H9 (cell line): ENCODE measurements around the gene GNGT2. TPM values are rescaled to one million over a fixed set of nuclear protein-coding genes. Genes with fewer than 3 reads are reported as not detected.

ENCODE experiments used
- DNase-seq: peaks from one replicate; pipeline ENCODE4 v3.0.0-alpha.2; 2017
- H2AFZ ChIP-seq: one replicate; pipeline ENCODE4 v1.6.1; 2013; ENCODE audit warnings: mild to moderate bottlenecking, low read length, control low read depth, moderate library complexity
- H2AK5ac ChIP-seq: 2 replicates; pipeline ENCODE4 v1.6.1; 2013; ENCODE audit warnings: low read length, control low read depth, mixed read lengths; ENCODE audit not compliant: insufficient read length
- H2BK120ac ChIP-seq: one replicate; pipeline ENCODE4 v1.6.1; 2013; ENCODE audit warnings: low read depth, mild to moderate bottlenecking, low read length, control low read depth, inconsistent platforms; ENCODE audit not compliant: poor library complexity, severe bottlenecking
- H2BK12ac ChIP-seq: 2 replicates; pipeline ENCODE4 v1.6.1; 2013; ENCODE audit warnings: low read length, control low read depth, mixed read lengths, low read depth; ENCODE audit not compliant: insufficient read length
- H2BK15ac ChIP-seq: 2 replicates; pipeline ENCODE4 v1.6.1; 2013; ENCODE audit warnings: low read depth, low read length, control low read depth
- H2BK20ac ChIP-seq: one replicate; pipeline ENCODE4 v1.6.1; 2013; ENCODE audit warnings: low read depth, mild to moderate bottlenecking, low read length, control low read depth, inconsistent platforms; ENCODE audit not compliant: poor library complexity, severe bottlenecking
- H2BK5ac ChIP-seq: 2 replicates; pipeline ENCODE4 v1.6.1; 2013; ENCODE audit warnings: low read length, control low read depth, mixed read lengths; ENCODE audit not compliant: insufficient read length
- H3K14ac ChIP-seq: 2 replicates; pipeline ENCODE4 v1.6.1; 2013; ENCODE audit warnings: low read length, control low read depth; ENCODE audit not compliant: insufficient read depth
- H3K18ac ChIP-seq: 2 replicates; pipeline ENCODE4 v1.6.1; 2013; ENCODE audit warnings: low read depth, mild to moderate bottlenecking, mixed read lengths, low read length, control low read depth; ENCODE audit not compliant: insufficient read length
- H3K23ac ChIP-seq: 2 replicates; pipeline ENCODE4 v1.6.1; 2013; ENCODE audit warnings: low read length, control low read depth, mixed read lengths, low read depth; ENCODE audit not compliant: insufficient read length
- H3K23me2 ChIP-seq: 2 replicates; pipeline ENCODE4 v1.6.1; 2013; ENCODE audit warnings: low read depth, mild to moderate bottlenecking, mixed read lengths, low read length, control low read depth; ENCODE audit not compliant: insufficient read length, poor library complexity, severe bottlenecking
- H3K27ac ChIP-seq: 2 replicates; pipeline ENCODE4 v1.5.1; 2013; ENCODE audit warnings: low read length, control low read depth, mixed read lengths, low read depth; ENCODE audit not compliant: insufficient read length
- H3K27me3 ChIP-seq: 2 replicates; pipeline ENCODE4 v1.6.1; 2013; ENCODE audit warnings: low read length, control low read depth, inconsistent platforms; ENCODE audit not compliant: insufficient read depth
- H3K4ac ChIP-seq: 2 replicates; pipeline ENCODE4 v1.6.1; 2013; ENCODE audit warnings: low read depth, mild to moderate bottlenecking, control low read depth, inconsistent platforms, low read length, moderate library complexity
- H3K4me1 ChIP-seq: 2 replicates; pipeline ENCODE4 v1.6.1; 2013; ENCODE audit warnings: low read length, control low read depth, inconsistent platforms; ENCODE audit not compliant: insufficient read depth
- H3K4me2 ChIP-seq: 2 replicates; pipeline ENCODE4 v1.6.1; 2013; ENCODE audit warnings: low read length, control low read depth, mixed read lengths; ENCODE audit not compliant: insufficient read length, insufficient read depth
- H3K56ac ChIP-seq: 2 replicates; pipeline ENCODE4 v1.6.1; 2013; ENCODE audit warnings: low read depth, mild to moderate bottlenecking, mixed read lengths, low read length, control low read depth; ENCODE audit not compliant: insufficient read length
- H3K79me1 ChIP-seq: 2 replicates; pipeline ENCODE4 v1.6.1; 2013; ENCODE audit warnings: low read depth, mild to moderate bottlenecking, moderate library complexity, low read length, control low read depth, inconsistent platforms; ENCODE audit not compliant: insufficient read depth, poor library complexity, severe bottlenecking
- H3K79me2 ChIP-seq: 2 replicates; pipeline ENCODE4 v1.6.1; 2013; ENCODE audit warnings: low read length, control low read depth, inconsistent platforms; ENCODE audit not compliant: insufficient read depth
- H3K9ac ChIP-seq: 2 replicates; pipeline ENCODE4 v1.6.1; 2013; ENCODE audit warnings: low read length, control low read depth, mixed read lengths; ENCODE audit not compliant: insufficient read length; ENCODE audit errors: extremely low read depth
- H3K9me3 ChIP-seq: one replicate; pipeline ENCODE4 v1.6.1; 2013; ENCODE audit warnings: low read depth, low read length, inconsistent platforms; ENCODE audit not compliant: control insufficient read depth
- H3T11ph ChIP-seq: one replicate; pipeline ENCODE4 v1.6.1; 2013; ENCODE audit warnings: mild to moderate bottlenecking, low read length, control low read depth, inconsistent platforms
- H4K20me1 ChIP-seq: one replicate; pipeline ENCODE4 v1.6.1; 2013; ENCODE audit not compliant: control insufficient read depth, insufficient read length, insufficient read depth
- H4K5ac ChIP-seq: 2 replicates; pipeline ENCODE4 v1.6.1; 2013; ENCODE audit warnings: low read depth, mild to moderate bottlenecking, mixed read lengths, low read length, control low read depth; ENCODE audit not compliant: insufficient read length
- H4K8ac ChIP-seq: replicated peaks from 2 replicates; pipeline ENCODE4 v1.6.1; 2013; ENCODE audit warnings: low read length, control low read depth, mixed read lengths, low read depth; ENCODE audit not compliant: insufficient read length
- H4K91ac ChIP-seq: 2 replicates; pipeline ENCODE4 v1.6.1; 2013; ENCODE audit warnings: low read depth, mild to moderate bottlenecking, moderate library complexity, mixed read lengths, low read length, control low read depth; ENCODE audit not compliant: insufficient read length
- H3K27ac Mint-ChIP-seq, 3 experiments: 2 replicates in 2 of 3; 3 replicates in 1 of 3; pipeline ENCODE4 v1.8.0; 2020 to 2021; ENCODE audit warnings: mixed read lengths in 3 of 3, mild to moderate bottlenecking in 1 of 3, moderate library complexity in 1 of 3
- H3K27me3 Mint-ChIP-seq: 2 replicates; pipeline ENCODE4 v1.8.0; 2021; ENCODE audit warnings: low read depth, mild to moderate bottlenecking, moderate library complexity, mixed read lengths
- H3K36me3 Mint-ChIP-seq, 3 experiments: 2 replicates in 2 of 3; 3 replicates in 1 of 3; pipeline ENCODE4 v1.8.0; 2020 to 2021; ENCODE audit warnings: low read depth in 3 of 3, mixed read lengths in 3 of 3; ENCODE audit not compliant: insufficient read depth in 1 of 3
- H3K4me1 Mint-ChIP-seq, 2 experiments: 2 replicates each; pipeline ENCODE4 v1.8.0; 2020; ENCODE audit warnings: mixed read lengths in 2 of 2
- H3K4me3 Mint-ChIP-seq, 2 experiments: 2 replicates in 1 of 2; 3 replicates in 1 of 2; pipeline ENCODE4 v1.8.0; 2020 to 2021; ENCODE audit warnings: mild to moderate bottlenecking in 2 of 2, mixed read lengths in 2 of 2, moderate library complexity in 1 of 2
- H3K9me3 Mint-ChIP-seq, 2 experiments: 2 replicates in 1 of 2; 3 replicates in 1 of 2; pipeline ENCODE4 v1.8.0; 2020; ENCODE audit warnings: mild to moderate bottlenecking in 2 of 2, mixed read lengths in 2 of 2, moderate library complexity in 1 of 2
- CTCF ChIP-seq: fragments of 200-600 bp; sonication (generic); conservative IDR thresholded peaks from 3 replicates; pipeline ENCODE4 v1.8.0; 2021; ENCODE audit warnings: antibody characterized with exemption, mild to moderate bottlenecking
- WGBS: extraction: QIAGEN DNeasy Blood & Tissue Kit; methylation state at CpG from one replicate; pipeline ENCODE4 v1.1.7; 2013; ENCODE audit warnings: missing lambda C conversion rate, low lambda C conversion rate, mixed read lengths; ENCODE audit not compliant: insufficient read length; ENCODE audit errors: extremely low coverage; 5-methylcytosine and 5-hydroxymethylcytosine counted together
- total RNA-seq: library from RNA; stranded (reverse); gene quantifications from 2 replicates; pipeline ENCODE4 v1.2.1, GENCODE V29; 2021

Gene GNGT2
- total RNA-seq, 1 experiment from 2014 or later, result 0.42 TPM

GRCh38 chr17:49197346-49197998, 12.9 kb downstream of the GNGT2 start:
- Histone ChIP-seq H2BK12ac (no peak overlapping the region), H3K18ac (no peak overlapping the region), H2BK5ac (no peak overlapping the region), H3K4ac (no peak overlapping the region), H3K27me3 (no peaks in the 10 kb centered on the region; the same call in 1 of the 2 replicates), H3K4me1 (no peaks in the 10 kb centered on the region; the same call in 1 of the 2 replicates), H4K91ac (no peak overlapping the region), H3K23me2 (peaks cover 6% of the 10 kb centered on the region), H3K56ac (no peak overlapping the region), H2AK5ac (no peak overlapping the region), H3K4me2 (no peak overlapping the region), H3K9ac (no peak overlapping the region), H2BK15ac (no peak overlapping the region), H3T11ph (no peak overlapping the region), H2BK120ac (no peak overlapping the region), H4K5ac (no peak overlapping the region), H3K79me1 (no peaks in the 10 kb centered on the region), H3K79me2 (no peaks in the 10 kb centered on the region), H3K9me3 (no peaks in the 10 kb centered on the region), H4K8ac (no peak overlapping the region), H3K14ac (no peak overlapping the region), H3K23ac (no peak overlapping the region), H4K20me1 (no peaks in the 10 kb centered on the region), H2BK20ac (no peak overlapping the region), H2AFZ (no peak overlapping the region), H3K27ac (no peak overlapping the region)
- Mint-ChIP-seq H3K4me1 (peaks cover 5 to 10% of the 10 kb centered on the region in 2 experiments), H3K4me3 (no peak overlapping the region), H3K27me3 (peaks cover 8% of the 10 kb centered on the region), H3K9me3 (no peaks in the 10 kb centered on the region), H3K27ac (no peak overlapping the region), H3K36me3 (no peaks in the 10 kb centered on the region)
- WGBS, result no CpG with 5 or more reads among the region's 5 CpGs
- no peak for DNase-seq
- no peak for TF ChIP-seq CTCF
